Mesothelial cell of epicardium (in vitro differentiated cells): ENCODE measurements around the gene KDM4C. TPM values are rescaled to one million over a fixed set of nuclear protein-coding genes. Genes with fewer than 3 reads are reported as not detected.

Experiments
- DNase-seq, 2 experiments: peaks; one replicate each; pipeline ENCODE4 v3.0.0; 2021; ENCODE audit warnings: low spot score in 2 of 2; ENCODE audit not compliant: unreplicated experiment in 2 of 2
- H3K27ac Mint-ChIP-seq: 2 replicates; pipeline ENCODE4 v1.8.0; 2021; ENCODE audit warnings: mixed read lengths
- H3K27me3 Mint-ChIP-seq: 2 replicates; pipeline ENCODE4 v1.8.0; 2021; ENCODE audit warnings: low read depth, mixed read lengths
- H3K36me3 Mint-ChIP-seq: 2 replicates; pipeline ENCODE4 v1.8.0; 2021; ENCODE audit warnings: mixed read lengths
- H3K4me1 Mint-ChIP-seq: 2 replicates; pipeline ENCODE4 v1.8.0; 2021; ENCODE audit warnings: mixed read lengths
- H3K4me3 Mint-ChIP-seq: 2 replicates; pipeline ENCODE4 v1.8.0; 2021; ENCODE audit warnings: mild to moderate bottlenecking, moderate library complexity, mixed read lengths
- H3K9me3 Mint-ChIP-seq: 2 replicates; pipeline ENCODE4 v1.8.0; 2021; ENCODE audit warnings: mixed read lengths
- total RNA-seq: library from RNA; stranded (reverse); gene quantifications from 3 replicates; pipeline ENCODE4 v1.2.1, GENCODE V29; 2021
- TF ChIP-seq, protein P1 (sequence below): fragments of 200-600 bp; sonication (generic); IDR thresholded peaks from one replicate; pipeline ENCODE4 v1.5.0; 2021; ENCODE audit warnings: antibody characterized with exemption; ENCODE audit not compliant: unreplicated experiment

The KDM4C gene
- total RNA-seq, 1 donor from 2014 or later = 25.4 TPM

GRCh38 chr9:6779417-6780241 is 21.9 kb downstream of the KDM4C start:
- Mint-ChIP-seq H3K36me3 (peaks cover 1% of the 10 kb centered on the region), H3K27me3 (no peaks in the 10 kb centered on the region), H3K27ac (no peak overlapping the region)

GRCh38 chr9:6780690-6781089 is 22.9 kb downstream of the KDM4C start:
- Mint-ChIP-seq H3K4me3 (no peak overlapping the region), H3K27ac (no peak overlapping the region), H3K36me3 (no peaks in the 10 kb centered on the region), H3K27me3 (no peaks in the 10 kb centered on the region), H3K9me3 (no peaks in the 10 kb centered on the region), H3K4me1 (peaks cover 13% of the 10 kb centered on the region)
- TF ChIP-seq, protein P1, sequence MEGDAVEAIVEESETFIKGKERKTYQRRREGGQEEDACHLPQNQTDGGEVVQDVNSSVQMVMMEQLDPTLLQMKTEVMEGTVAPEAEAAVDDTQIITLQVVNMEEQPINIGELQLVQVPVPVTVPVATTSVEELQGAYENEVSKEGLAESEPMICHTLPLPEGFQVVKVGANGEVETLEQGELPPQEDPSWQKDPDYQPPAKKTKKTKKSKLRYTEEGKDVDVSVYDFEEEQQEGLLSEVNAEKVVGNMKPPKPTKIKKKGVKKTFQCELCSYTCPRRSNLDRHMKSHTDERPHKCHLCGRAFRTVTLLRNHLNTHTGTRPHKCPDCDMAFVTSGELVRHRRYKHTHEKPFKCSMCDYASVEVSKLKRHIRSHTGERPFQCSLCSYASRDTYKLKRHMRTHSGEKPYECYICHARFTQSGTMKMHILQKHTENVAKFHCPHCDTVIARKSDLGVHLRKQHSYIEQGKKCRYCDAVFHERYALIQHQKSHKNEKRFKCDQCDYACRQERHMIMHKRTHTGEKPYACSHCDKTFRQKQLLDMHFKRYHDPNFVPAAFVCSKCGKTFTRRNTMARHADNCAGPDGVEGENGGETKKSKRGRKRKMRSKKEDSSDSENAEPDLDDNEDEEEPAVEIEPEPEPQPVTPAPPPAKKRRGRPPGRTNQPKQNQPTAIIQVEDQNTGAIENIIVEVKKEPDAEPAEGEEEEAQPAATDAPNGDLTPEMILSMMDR = no peak
- DNase-seq = no peak

More at GRCh38 chr9:6779417-6780241, 21.9 kb downstream of the KDM4C start:
- Mint-ChIP-seq H3K4me3 (no peak overlapping the region), H3K9me3 (no peaks in the 10 kb centered on the region), H3K4me1 (peaks cover 13% of the 10 kb centered on the region)
- TF ChIP-seq, protein P1 = no peak
- DNase-seq = no peak

GRCh38 chr9:6781476-6781875 is 23.7 kb downstream of the KDM4C start:
- TF ChIP-seq, protein P1 = no peak
- no peaks in the 10 kb centered on the region for H3K36me3 Mint-ChIP-seq
- no peaks in the 10 kb centered on the region for H3K27me3 Mint-ChIP-seq
- no peak for DNase-seq
- H3K9me3 Mint-ChIP-seq = no peaks in the 10 kb centered on the region
- no peak overlapping the region for H3K4me3 Mint-ChIP-seq
- peaks cover 13% of the 10 kb centered on the region for H3K4me1 Mint-ChIP-seq
- H3K27ac Mint-ChIP-seq = no peak overlapping the region

- Mint-ChIP-seq H3K9me3 (no peaks in the 10 kb centered on the region), H3K4me3 (no peak overlapping the region)
These were observed 24.6 kb downstream of the KDM4C start for GRCh38 chr9:6782345-6782744.

GRCh38 chr9:6782981-6783380 is 25.2 kb downstream of the KDM4C start:
- no peaks in the 10 kb centered on the region for H3K36me3 Mint-ChIP-seq
- no peaks in the 10 kb centered on the region for H3K9me3 Mint-ChIP-seq
- TF ChIP-seq, protein P1 = no peak
- no peaks in the 10 kb centered on the region for H3K27me3 Mint-ChIP-seq
- no peak overlapping the region for H3K4me3 Mint-ChIP-seq
- peaks cover 13% of the 10 kb centered on the region for H3K4me1 Mint-ChIP-seq
- no peak overlapping the region for H3K27ac Mint-ChIP-seq
- no peak for DNase-seq

More at GRCh38 chr9:6782345-6782744, 24.6 kb downstream of the KDM4C start:
- TF ChIP-seq, protein P1 = no peak
- no peak for DNase-seq
- Mint-ChIP-seq H3K27ac (no peak overlapping the region), H3K36me3 (no peaks in the 10 kb centered on the region), H3K4me1 (peaks cover 12% of the 10 kb centered on the region), H3K27me3 (no peaks in the 10 kb centered on the region)
